ENCODE data around the gene KDM4B.
"Not testable (repeated sequence)": the region's sequence is repeated elsewhere in the genome, so short reads cannot be mapped to it uniquely, and the experiment has no call there.

KDM4B gene

DNA sequence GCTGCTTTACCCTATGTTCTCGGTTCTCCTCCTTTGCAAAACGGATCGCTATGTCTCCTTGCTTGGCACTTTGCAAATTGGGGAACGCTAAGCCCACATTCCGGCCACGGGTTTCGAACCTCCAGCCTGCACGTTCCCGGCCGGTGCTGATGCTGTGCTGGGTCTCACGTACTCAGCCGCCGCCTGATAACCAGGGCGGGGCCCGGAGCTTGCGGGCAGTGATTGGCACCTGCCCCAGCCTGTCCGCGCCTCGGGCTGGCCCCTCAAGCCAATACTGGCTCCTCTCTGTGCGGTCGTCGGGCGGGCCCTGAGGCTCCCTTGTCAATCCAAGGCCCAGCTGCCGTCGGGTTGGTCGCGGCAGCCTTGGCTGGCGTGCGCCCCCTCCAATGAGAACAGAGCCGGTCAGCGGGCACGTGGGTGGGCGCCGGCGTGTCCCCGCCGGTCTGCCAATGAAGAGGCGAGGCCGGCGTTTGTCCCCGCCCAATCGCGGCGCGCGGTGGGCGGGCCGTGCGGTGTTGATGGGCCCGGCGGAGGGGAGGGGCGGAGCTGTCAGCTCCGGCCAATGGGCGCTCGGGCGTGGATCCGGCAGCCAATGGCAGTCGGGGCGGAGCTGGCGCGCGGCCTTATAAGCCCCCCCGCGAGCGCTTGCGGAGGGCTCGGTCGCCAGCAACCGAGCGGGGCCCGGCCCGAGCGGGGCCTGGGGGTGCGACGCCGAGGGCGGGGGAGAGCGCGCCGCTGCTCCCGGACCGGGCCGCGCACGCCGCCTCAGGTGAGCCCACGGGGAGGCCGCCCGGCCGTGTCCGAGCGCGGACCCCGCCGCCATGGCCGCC is at the start of gene KDM4B:
KDM4B (plus strand) TSS at position 652 of the 830 bp plus-strand sequence. CDS start 63,778 bp downstream, outside the sequence.
- DNase-seq: peak; percentile 99

DNA sequence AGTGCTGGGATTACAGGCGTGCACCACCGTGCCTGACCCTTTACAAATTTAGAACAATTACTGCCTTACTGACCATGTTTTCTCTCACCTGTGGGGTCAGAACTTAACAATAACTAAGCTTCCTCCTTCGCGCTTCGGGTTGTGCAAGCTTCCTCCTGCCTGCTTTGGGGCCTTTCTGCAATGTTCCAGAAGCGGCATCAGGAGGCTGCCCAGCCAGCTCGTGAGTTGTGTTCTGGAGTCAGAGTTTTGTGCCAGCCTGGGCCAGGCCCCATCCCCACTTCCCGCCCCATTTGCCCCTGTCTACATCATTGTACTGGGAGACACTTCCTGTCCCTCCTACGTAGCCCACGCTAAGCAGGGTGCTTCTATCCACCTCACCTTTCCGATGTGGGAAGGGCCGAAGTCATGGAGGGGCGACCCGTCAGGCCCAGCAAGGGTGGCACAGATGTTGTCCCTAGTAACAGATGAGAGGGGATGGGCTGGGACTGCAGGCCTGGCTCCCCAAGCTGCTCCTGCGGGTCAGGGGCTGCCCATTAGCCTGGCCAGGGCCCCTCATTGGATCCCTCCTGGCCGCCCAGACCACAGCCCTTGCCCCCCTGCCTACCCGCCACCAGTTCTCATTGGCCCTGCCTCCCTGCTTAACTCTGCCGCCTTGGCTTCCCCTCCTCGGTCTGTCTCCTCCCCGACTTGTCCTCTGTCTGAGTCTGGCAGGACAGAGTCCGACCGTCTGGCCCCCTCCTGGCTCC is 46.2 kb upstream of the KDM4B start:
- no peak for DNase-seq

DNA sequence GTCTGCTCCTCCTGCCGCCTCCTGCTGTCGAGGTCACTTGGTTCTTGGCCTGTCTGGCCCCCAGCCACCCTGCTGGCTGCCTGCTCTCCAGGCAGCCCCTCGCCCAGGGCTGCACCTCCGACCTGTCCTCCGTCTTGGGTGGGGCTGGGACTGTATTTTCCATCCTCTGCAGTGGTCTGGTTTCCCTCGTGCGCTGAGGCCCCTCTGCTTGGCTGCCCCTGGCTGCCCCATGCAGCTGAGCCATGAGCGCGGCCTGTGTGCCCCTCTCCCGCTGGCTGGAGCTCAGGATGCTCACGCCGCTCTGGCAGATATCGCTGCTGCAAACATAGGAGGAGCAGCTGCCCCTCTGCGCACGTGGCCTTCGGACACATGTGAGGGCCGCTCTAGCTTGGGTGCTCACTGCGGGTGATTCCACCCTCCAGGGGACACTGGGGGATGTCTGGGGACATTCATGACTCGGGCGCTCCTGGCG is 45.6 kb upstream of the KDM4B start:
- DNase-seq: no peak

DNA sequence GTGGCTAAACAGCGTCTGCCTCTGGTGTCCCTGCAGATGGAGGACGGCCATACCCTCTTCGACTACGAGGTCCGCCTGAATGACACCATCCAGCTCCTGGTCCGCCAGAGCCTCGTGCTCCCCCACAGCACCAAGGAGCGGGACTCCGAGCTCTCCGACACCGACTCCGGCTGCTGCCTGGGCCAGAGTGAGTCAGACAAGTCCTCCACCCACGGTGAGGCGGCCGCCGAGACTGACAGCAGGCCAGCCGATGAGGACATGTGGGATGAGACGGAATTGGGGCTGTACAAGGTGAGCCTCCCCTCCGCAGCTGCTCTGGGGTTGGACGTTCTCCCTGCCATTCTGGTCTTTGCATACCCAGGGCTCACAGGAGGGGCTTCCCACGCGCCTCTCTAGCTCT is 39.7 kb upstream of the KDM4B start:
- no peak for DNase-seq

DNA sequence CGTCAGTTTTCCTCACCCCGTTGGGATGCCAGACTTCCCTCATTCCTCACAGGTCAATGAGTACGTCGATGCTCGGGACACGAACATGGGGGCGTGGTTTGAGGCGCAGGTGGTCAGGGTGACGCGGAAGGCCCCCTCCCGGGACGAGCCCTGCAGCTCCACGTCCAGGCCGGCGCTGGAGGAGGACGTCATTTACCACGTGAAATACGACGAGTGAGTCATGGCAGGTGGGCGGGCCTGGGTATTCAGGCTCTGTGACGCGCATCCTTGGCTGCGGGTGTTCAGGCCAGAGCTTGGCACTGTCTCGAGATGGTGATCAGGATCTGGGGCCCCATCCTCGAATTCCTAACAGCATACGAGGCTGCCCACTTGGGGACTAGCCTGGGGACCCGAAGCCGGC is 38.2 kb upstream of the KDM4B start:
- no peak for DNase-seq

DNA sequence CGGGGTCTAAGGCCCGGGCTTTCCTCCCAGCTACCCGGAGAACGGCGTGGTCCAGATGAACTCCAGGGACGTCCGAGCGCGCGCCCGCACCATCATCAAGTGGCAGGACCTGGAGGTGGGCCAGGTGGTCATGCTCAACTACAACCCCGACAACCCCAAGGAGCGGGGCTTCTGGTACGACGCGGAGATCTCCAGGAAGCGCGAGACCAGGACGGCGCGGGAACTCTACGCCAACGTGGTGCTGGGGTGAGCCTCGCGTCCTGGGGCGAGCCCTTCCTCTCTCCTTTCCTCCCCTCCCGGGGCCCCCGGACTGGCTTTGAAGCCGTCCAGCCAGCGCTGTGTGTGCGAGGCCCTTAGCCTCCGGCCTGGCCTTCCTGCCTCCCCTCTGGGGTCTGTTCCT is 36.2 kb upstream of the KDM4B start:
- no peak for DNase-seq

DNA sequence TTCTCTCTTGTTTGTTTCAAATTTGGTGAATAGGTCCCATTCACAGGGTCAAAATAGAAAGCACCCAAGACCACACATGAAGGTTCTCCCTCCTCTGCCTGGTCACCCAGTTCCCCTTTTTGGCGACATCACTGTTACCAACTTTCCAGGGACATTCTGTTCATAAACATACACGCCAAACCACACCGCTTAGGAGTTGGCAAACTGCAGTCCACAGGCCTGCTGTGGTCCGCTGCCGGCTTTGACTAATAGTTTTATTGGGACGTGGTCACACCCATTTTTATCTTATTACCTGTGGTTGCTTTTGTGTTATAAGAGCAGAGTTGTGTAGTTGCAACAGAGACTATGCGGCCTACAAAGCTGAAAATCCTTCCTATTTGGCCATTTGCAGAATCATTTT is 35.4 kb upstream of the KDM4B start:
- DNase-seq: peak; percentile 22

DNA sequence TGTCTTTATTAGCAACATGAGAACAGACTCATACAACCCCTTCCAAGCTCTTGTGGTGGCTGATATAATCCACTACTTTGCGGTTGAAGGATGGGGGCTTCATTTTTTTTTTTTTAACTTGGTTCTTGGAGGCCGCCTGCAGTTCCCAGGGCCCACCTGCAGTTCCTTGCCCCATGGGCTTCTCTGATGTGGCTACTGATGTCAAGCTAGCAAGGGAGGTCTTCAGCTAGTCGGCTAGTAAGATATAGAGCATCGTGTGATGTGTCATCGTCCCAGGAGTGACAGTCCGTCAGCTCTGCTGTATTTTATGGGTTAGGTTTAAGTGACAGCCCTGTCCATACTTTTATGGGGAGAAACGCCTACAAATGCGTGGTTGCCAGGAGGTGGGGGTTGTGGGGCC is 33.5 kb upstream of the KDM4B start:
- DNase-seq: no peak

DNA sequence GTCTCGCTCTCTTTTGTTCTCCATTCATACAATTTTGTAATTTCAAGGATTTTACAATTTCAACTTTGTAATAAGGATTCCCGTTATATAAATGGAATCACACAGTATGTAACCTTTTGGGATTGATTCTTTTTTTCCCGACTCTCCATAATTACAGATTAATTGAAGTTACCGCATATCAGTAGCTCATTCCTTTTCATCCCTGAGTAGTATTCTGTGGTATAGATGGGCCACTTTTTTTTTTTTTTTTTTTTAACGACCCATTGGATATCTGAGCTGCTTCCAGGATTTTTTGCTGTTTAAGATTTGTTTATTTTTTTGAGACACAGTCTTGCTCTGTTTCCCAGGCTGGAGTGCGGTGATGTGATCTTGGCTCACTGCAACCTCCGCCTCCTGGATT is 31.9 kb upstream of the KDM4B start:
- no peak for DNase-seq

DNA sequence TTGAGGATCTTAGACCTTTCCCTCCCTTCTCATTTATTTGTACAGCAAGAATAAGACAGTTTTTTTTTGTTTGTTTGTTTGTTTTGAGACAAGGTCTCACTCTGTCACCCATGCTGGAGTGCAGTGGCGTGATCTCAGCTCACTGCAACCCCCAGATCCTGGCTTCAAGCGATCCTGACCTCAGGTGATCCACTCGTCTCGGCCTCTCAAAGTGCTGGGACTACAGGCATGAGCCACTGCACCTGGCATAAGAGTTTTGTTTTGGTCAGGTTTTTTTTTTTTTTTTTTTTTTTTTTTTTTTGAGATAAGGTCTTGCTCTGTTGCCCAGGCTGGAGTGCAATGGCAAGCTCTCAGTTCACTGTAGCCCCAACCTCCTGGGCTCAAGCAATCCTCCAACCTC is 30.5 kb upstream of the KDM4B start:
- not testable (repeated sequence) for DNase-seq

DNA sequence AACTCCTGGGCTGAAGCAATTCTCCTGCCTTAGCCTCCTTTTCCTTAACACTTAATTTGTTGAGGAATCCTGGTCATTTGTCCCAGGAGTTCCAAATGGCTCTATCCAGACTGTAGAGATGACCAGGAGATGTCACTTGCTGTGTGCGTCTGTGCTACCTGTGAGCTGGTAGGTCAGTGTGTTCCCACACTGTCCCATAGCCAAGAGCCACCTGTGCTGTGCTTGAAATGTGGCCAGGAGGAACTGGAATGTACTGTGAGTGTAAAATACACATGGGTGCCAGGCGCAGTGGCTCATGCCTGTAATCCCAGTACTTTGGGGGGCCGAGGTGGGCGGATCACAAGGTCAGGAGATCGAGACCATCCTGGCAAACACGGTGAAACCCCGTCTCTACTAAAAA is 29.4 kb upstream of the KDM4B start:
- DNase-seq: no peak

DNA sequence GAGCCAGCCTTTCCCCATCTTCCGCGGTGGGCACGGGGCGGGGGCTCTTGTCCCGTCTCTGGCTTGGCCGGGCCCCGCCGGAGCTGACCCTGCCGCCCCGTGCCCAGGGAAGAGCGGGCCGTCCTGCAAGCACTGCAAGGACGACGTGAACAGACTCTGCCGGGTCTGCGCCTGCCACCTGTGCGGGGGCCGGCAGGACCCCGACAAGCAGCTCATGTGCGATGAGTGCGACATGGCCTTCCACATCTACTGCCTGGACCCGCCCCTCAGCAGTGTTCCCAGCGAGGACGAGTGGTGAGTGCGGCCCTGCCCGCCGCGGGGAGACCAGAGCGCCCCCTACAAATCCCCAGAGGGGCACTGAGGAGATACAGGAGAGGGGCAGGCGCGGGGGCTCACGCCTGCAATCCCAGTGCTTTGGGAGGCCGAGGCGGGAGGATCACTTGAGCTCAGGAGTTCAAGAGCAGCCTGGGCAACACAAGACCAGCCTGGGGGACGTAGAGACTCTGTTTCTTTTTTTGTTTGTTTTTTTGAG is 27.2 kb upstream of the KDM4B start:
- not testable (repeated sequence) for DNase-seq

DNA sequence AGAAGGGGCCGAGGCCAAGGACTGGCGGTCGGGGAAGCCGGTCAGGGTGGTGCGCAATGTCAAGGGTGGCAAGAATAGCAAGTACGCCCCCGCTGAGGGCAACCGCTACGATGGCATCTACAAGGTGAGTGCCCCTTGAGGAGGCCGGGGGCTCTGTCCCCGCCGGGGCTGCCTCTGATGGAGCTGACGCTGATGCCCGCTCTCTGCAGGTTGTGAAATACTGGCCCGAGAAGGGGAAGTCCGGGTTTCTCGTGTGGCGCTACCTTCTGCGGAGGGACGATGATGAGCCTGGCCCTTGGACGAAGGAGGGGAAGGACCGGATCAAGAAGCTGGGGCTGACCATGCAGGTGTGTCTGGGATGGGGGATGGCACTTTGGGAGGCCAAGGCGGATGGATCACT is 18.3 kb upstream of the KDM4B start:
- not testable (repeated sequence) for DNase-seq

DNA sequence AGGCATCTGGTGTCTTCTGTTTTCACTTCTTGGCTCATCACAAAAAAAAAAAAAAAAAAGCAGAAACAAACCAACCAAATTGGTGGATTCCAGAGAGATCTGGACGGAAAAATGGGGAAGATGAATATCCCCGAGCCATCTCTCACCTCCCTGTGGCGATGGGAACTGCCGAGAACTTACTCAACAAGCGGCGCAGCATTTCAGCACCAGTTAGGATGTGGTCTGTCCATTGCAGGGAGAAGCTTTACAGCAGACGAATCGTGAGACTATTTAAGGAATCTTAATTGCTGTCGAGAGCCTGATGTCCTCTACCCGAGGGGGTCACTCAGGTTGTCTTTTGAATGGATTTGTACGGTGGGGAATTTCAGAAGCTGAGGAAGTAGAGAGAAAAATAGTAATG is 17.3 kb upstream of the KDM4B start:
- no peak for DNase-seq

DNA sequence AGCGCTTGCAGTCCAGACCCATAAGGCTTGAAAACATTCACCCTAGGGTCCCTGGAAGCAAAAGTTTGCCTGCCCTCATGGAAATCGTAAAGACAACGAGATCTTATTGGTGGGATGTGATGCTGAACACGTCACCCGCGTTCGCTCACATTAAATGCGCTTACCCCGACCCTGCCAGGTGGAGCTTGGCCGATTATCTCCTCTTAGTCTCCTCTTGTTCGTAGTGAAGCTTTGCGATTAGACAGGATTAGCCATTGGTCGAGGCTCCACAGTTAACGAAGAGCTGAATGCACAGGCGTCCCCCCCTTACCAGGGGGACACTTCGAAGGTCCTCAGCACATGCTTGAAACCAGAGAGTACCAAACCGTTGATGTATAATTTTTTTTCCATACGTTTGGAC is 16.0 kb upstream of the KDM4B start:
- DNase-seq: no peak

DNA sequence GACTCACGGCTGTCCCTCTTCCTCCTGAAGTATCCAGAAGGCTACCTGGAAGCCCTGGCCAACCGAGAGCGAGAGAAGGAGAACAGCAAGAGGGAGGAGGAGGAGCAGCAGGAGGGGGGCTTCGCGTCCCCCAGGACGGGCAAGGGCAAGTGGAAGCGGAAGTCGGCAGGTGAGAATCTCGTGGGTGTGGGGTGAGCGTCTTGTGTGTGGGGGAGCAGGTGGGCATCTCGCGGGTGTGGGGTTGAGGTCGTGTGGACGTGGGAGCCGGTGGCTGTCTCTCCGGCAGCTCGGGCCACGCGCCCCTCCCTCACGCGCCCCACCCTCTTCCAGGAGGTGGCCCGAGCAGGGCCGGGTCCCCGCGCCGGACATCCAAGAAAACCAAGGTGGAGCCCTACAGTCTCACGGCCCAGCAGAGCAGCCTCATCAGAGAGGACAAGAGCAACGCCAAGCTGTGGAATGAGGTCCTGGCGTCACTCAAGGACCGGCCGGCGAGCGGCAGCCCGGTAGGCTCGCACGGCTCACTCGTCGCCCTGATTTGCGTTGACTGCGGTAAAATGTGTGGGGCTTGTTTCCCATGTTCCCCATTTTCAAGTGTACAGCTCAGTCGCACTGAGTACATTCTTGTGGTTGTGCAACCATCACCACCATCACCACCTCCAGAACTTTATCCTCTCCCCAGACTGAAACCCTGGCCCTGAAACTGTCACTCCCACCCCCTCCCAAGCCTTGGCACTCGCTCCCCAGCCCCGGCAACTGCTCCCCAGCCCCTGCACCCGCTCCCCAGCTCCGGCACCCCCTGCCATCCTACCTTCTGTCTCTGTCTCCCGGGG is 14.4 kb upstream of the KDM4B start:
- DNase-seq: not testable (repeated sequence)

DNA sequence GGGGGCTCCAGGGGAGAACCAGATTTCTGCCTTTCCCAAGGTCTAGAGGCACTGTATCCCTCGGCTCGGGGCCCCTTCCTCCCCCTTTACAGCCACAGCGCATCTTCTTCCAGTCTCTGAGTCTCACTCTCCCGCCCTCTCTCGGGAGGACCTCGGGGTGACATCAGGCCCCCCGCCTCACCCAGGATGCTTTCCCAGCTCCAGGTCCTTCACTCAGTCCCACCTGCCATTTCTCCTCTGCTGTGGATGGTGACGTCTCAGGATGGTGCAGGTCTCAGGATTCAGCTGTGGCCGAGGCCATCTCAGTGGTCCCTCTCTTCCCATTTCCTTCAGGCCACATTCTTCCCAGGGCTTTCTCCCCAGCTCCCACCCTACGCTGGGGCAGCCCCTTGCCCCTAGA is 13.6 kb upstream of the KDM4B start:
- no peak for DNase-seq

DNA sequence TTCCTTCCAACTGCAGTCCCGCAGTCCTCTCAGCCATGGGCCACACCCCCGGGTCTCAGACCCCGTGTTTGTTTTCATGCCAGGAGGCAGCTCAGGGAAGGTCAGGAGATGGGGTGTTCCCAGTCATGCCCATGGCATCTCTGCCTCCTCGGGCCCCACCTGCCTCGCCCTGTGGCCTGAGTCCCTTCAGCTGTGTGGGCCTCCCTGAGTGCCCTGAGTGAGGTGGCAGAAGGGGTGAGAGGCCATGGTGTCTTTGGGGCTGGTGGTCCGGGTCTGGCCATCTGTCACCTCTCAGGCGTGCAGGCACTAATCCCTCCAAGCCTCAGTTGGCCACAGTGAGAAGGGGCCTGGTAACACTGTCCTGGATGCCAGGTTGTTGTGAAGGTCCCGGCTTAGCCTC is 10.9 kb upstream of the KDM4B start:
- DNase-seq: no peak

DNA sequence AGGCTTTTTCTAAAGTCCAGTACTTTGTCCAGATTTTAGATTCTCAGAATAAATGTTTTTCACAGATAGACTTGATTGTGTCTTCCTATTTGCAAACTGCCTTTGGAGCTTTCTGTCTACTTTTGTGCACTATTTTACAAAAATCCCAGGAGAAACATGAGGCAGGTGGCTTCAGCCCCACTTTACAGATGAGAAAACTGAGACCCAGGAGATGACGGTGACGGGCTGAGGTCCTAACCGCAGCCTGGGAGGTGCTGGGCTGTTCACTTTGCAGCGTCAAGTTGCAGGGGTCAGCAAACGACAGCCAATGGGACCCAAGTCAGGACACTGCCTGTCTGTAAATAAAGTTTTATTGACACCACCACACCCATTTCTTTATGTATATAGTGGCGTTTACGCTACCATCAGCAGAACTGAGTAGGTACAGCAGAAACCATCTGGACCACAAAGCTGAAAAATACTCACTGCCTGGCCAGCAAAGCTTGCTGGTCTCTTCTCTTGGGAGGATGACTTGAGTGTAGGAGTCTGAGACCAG is 6.8 kb upstream of the KDM4B start:
- DNase-seq: no peak

DNA sequence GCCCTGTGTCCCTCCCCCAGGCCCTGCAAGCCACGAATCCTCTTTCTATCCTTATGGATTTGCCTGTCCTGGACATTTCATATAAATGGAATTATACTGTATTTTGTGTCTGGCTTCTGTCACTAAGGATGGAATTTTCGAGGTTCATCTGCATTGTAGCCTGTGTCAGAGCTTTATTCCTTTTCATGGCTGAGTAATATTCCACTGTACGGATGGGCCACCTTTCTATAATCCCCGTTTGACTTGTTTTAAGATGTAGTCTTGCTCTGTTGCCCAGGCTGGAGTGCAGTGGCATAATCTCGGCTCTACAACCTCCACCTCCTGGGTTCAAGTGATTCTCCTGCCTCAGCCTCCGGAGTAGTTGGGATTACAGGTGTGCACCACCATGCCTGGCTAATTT is 3.9 kb upstream of the KDM4B start:
- no peak for DNase-seq

DNA sequence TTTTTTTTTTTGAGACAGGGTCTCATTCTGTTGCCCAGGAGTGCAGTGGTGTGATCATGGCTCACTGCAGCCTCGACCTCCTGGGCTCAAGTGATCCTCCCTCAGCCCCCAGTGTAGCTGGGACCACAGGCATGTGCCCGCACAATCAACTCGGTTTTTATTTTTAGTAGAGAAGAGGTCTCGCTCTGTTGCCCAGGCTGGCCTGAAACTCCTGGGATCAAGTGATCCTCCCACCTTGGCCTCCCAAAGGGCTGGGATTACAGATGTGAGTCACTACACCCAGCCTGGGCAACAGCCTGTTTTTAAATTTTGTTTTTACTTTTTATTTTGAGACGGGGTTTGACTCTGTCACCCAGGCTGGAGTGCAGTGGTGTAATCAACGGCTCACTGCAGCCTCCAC is 2.3 kb upstream of the KDM4B start:
- DNase-seq: no peak

DNA sequence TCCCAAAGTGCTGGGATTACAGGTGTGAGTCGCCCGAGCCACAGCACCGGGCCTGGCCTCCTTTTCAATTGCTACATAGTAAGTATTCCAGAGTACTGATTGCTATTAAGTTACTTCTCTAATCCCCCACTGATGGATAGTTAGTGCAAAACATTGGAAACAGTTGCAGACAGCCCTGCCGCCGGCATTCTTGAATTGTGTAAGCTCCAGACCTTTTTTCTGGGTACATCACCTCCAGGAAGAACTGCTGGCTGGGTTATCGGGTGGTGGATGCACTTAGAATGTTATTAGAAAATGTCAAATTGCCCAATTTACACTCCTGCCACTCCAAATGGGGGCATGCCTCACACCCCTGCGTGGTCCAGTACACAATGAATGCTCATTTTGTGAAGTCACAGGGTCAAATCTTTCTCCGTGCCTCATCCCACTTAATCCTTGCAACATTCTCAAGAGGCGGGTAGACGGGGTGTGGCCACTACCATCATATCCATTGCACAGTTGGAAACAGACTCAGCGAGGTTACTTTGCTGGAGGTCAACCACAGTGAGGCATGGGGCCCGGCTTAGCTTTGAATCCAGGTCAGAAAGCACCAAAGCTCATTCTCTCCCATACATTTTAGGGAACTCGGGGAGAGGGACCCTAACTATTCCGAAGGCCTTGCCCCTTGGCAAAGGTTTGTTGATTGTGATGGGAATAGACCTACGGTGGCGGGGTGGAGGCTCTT is 1.0 kb upstream of the KDM4B start:
- no peak for DNase-seq

Data from midbrain (tissue), 1 donor.